ENCODE results near the gene G6PC3.

DNA sequence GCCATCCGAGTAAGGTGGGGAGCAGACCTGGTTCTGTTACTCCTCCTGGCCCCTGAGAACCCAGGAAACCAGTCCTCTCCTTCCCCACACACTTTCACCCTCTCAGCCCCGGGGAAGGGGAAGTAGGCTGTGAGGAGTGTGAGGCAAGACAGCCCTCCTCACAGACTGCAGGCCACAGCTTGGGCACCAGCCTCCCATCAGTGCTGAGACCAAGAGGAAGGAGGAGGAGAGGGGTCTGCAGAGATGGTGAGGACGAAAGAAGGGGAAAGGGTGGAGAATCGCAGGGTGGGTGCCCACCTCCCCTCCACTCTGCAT, 7.0 kb downstream of the G6PC3 start:
- TF ChIP-seq EZH2 (IDR thresholded peaks at IDR 0.05) (no peak), POLR2AphosphoS5 (IDR thresholded peaks at IDR 0.05; ENCODE audit: borderline replicate concordance, low read depth, low read length) (no peak), FOXP2 (optimal IDR thresholded peaks at IDR 0.05; ENCODE audit: control extremely low read depth, extremely low read length, insufficient read depth) (no peak)
